GM23338 (cell line): ENCODE results near the gene ISG20. TPM values are rescaled to one million over a fixed set of nuclear protein-coding genes. Genes with fewer than 3 reads are reported as not detected.
A peak's percentile ranks its signal among the peaks of the same experiment; 100 is the strongest.

ENCODE experiments used
- ATAC-seq: fragments of 200-7000 bp; cut with Tn5 transposase; 3 replicates; pipeline ENCODE4 v1.9.1; 2020
- DNase-seq: peaks from one replicate; pipeline ENCODE4 v3.0.0-alpha.2; 2015; ENCODE audit warnings: low spot score
- H2AFZ ChIP-seq: fragments of 200-600 bp; sonication (generic); 2 replicates; pipeline ENCODE4 v1.8.0; 2016; ENCODE audit warnings: antibody characterized with exemption, mild to moderate bottlenecking, moderate library complexity
- H3F3A ChIP-seq: fragments of 200-600 bp; sonication (generic); replicated peaks from 2 replicates; pipeline ENCODE4 v1.8.0; 2017; ENCODE audit warnings: antibody characterized with exemption, mixed run types, low read depth
- H3K27ac ChIP-seq: fragments of 200-600 bp; sonication (generic); 2 replicates; pipeline ENCODE4 v1.6.1; 2016; ENCODE audit warnings: low read depth
- H3K27me3 ChIP-seq: fragments of 200-600 bp; sonication (generic); 2 replicates; pipeline ENCODE4 v1.8.0; 2016; ENCODE audit warnings: mild to moderate bottlenecking, mixed run types, moderate library complexity; ENCODE audit not compliant: insufficient read depth
- H3K36me3 ChIP-seq: fragments of 200-600 bp; sonication (generic); 2 replicates; pipeline ENCODE4 v1.8.0; 2016; ENCODE audit warnings: mild to moderate bottlenecking; ENCODE audit not compliant: insufficient read depth
- H3K4me1 ChIP-seq: fragments of 200-600 bp; sonication (generic); 2 replicates; pipeline ENCODE4 v1.8.0; 2016; ENCODE audit warnings: mild to moderate bottlenecking, moderate library complexity; ENCODE audit not compliant: insufficient read depth
- H3K4me2 ChIP-seq: fragments of 200-600 bp; sonication (generic); 2 replicates; pipeline ENCODE4 v1.7.1; 2017; ENCODE audit warnings: mixed run types
- H3K4me3 ChIP-seq: fragments of 200-600 bp; sonication (generic); 2 replicates; pipeline ENCODE4 v1.6.1; 2016; ENCODE audit warnings: mixed run types
- H3K79me2 ChIP-seq: fragments of 200-600 bp; sonication (generic); replicated peaks from 2 replicates; pipeline ENCODE4 v1.8.0; 2017; ENCODE audit warnings: mild to moderate bottlenecking; ENCODE audit not compliant: insufficient read depth
- H3K9me2 ChIP-seq: fragments of 200-600 bp; sonication (generic); 2 replicates; pipeline ENCODE4 v1.8.0; 2017; ENCODE audit not compliant: insufficient read depth
- H4K20me1 ChIP-seq: fragments of 200-600 bp; sonication (generic); replicated peaks from 2 replicates; pipeline ENCODE4 v1.8.0; 2017; ENCODE audit warnings: mild to moderate bottlenecking; ENCODE audit not compliant: insufficient read depth
- H3K27ac Mint-ChIP-seq: 2 replicates; pipeline ENCODE4 v1.8.0; 2020; ENCODE audit warnings: inconsistent platforms, mild to moderate bottlenecking, moderate library complexity, mixed read lengths
- H3K27me3 Mint-ChIP-seq: 3 replicates; pipeline ENCODE4 v1.8.0; 2022; ENCODE audit warnings: low read depth, mild to moderate bottlenecking, moderate library complexity, mixed read lengths, inconsistent platforms; ENCODE audit not compliant: insufficient read depth, poor library complexity
- H3K36me3 Mint-ChIP-seq: 3 replicates; pipeline ENCODE4 v1.8.0; 2021; ENCODE audit warnings: low read depth, mild to moderate bottlenecking, inconsistent platforms, moderate library complexity, mixed read lengths
- H3K4me1 Mint-ChIP-seq: 3 replicates; pipeline ENCODE4 v1.8.0; 2020; ENCODE audit warnings: mild to moderate bottlenecking, inconsistent platforms, mixed read lengths
- H3K4me3 Mint-ChIP-seq: 3 replicates; pipeline ENCODE4 v1.8.0; 2021; ENCODE audit warnings: moderate library complexity, mild to moderate bottlenecking, inconsistent platforms, mixed read lengths
- H3K9me3 Mint-ChIP-seq: 3 replicates; pipeline ENCODE4 v1.8.0; 2020; ENCODE audit warnings: moderate library complexity, mild to moderate bottlenecking, inconsistent platforms, mixed read lengths
- CREB1 ChIP-seq: fragments of 250-450 bp; sonication (Bioruptor Pico); IDR thresholded peaks from 2 replicates; pipeline ENCODE4 v1.5.0; 2020; ENCODE audit warnings: low read depth, mild to moderate bottlenecking, moderate library complexity
- EZH2phosphoT487 ChIP-seq: fragments of 200-600 bp; sonication (generic); IDR thresholded peaks from one replicate; pipeline ENCODE4 v1.8.1; 2018; ENCODE audit warnings: antibody characterized with exemption; ENCODE audit not compliant: unreplicated experiment
- JUNB ChIP-seq: IDR thresholded peaks from one replicate; pipeline ENCODE4 v1.6.1; 2016; ENCODE audit warnings: antibody characterized with exemption; ENCODE audit not compliant: unreplicated experiment
- NANOG ChIP-seq: IDR thresholded peaks from 2 replicates; pipeline ENCODE4 v1.6.1; 2016; ENCODE audit warnings: antibody characterized with exemption, borderline replicate concordance
- STAT1 ChIP-seq: IDR thresholded peaks from one replicate; pipeline ENCODE4 v1.6.1; 2016; ENCODE audit warnings: antibody characterized with exemption; ENCODE audit not compliant: unreplicated experiment
- ZNF114 ChIP-seq: fragments of 250-450 bp; sonication (Bioruptor Pico); IDR thresholded peaks from 2 replicates; pipeline ENCODE4 v1.5.0; 2020; ENCODE audit warnings: mild to moderate bottlenecking, moderate library complexity
- ZNF331 ChIP-seq: fragments of 250-450 bp; sonication (Bioruptor Pico); IDR thresholded peaks from 2 replicates; pipeline ENCODE4 v1.5.0; 2020; ENCODE audit warnings: low read depth, mild to moderate bottlenecking, moderate library complexity
- polyA plus RNA-seq: library from polyadenylated mRNA; unstranded; fragments of >200 nt; fragmentation: Nextera tagmentation; extraction: Ambion mirVana; gene quantifications from 2 replicates; pipeline ENCODE4 v1.2.1, GENCODE V29; 2016
- total RNA-seq: library from RNA; depleted of rRNA; stranded (reverse); fragments of >200 nt; shearing (Covaris generic); gene quantifications from 2 replicates; pipeline ENCODE4 v1.2.3, GENCODE V29; 2014
- TF ChIP-seq, protein P1 (sequence below), 2 experiments: fragments of 200-600 bp in 1 of 2; sonication (generic) in 1 of 2; conservative IDR thresholded peaks; 2 replicates each; pipeline versions ENCODE4 v1.5.1 to v1.6.1; 2016 to 2017; ENCODE audit warnings: antibody characterized with exemption in 2 of 2, low read depth in 2 of 2, mild to moderate bottlenecking in 2 of 2, moderate library complexity in 1 of 2
- TF ChIP-seq, protein P2 (sequence below): IDR thresholded peaks from 2 replicates; pipeline ENCODE4 v1.6.1; 2016; ENCODE audit warnings: antibody characterized with exemption
- TF ChIP-seq, protein P3 (sequence below): fragments of 250-450 bp; sonication (Bioruptor Pico); IDR thresholded peaks from 2 replicates; pipeline ENCODE4 v1.5.0; 2020; ENCODE audit warnings: mild to moderate bottlenecking, moderate library complexity
- TF ChIP-seq, protein P4 (sequence below): IDR thresholded peaks from one replicate; pipeline ENCODE4 v1.6.1; 2018; ENCODE audit warnings: antibody characterized with exemption; ENCODE audit not compliant: unreplicated experiment

Gene ISG20
- total and polyA plus RNA-seq, 2 experiments from 2014 or later = 3.2 to 3.7 TPM

DNA sequence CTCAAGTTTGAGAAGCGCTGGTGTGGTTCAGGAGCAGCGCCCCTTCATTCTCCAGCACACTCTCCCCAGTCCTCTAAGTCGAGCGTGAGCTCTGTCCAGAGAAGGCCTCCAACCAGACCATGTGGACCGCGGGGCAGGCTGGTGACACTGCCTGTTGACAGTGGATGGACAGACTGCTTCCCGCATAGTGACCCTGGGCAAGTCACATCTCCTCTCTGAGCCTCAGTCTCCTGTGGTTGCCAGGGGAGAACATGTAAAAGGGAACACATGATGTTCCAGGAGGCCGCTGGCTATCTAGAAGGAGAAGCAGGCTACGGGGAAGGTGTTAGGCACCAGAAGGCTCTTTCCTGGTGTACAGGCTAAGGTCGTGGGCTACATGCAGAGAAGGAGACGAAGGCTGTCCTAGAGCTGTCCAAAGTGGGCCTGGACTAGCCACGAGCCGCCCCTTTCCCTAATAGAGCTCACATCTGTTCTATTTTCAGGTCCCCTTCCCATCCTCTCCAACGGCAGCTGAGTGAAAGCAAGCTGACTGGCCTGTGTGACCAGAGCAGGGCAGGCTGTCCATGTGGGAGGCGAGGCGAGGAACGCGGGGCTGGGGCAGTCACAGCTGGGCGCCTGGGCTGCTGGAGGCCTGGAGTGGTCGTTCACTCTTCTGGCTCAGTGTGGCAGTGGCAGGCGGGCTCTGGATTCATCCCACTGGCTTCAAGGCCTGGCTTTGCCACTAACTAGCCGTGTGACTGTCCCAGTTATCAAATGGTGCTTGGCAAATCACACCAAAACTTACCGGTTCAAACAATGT lies 11.1 kb downstream of the ISG20 start:
- H3K27me3 Mint-ChIP-seq = peaks cover 5% of the 10 kb centered on the region
- H3K4me3 ChIP-seq = no peak overlapping the region
- H3K27me3 ChIP-seq = no peaks in the 10 kb centered on the region
- DNase-seq (no peak), ATAC-seq (peak; percentile 12; the same call in 2 of the 3 replicates)
- no peaks in the 10 kb centered on the region for H3K9me3 Mint-ChIP-seq
- no peaks in the 10 kb centered on the region for H3K36me3 ChIP-seq
- no peaks in the 10 kb centered on the region for H3F3A ChIP-seq
- no peaks in the 10 kb centered on the region for H3K9me2 ChIP-seq
- H4K20me1 ChIP-seq = no peaks in the 10 kb centered on the region
- H3K36me3 Mint-ChIP-seq = no peaks in the 10 kb centered on the region
- H2AFZ ChIP-seq = no peak overlapping the region
- H3K4me1 ChIP-seq = peaks cover 7% of the 10 kb centered on the region; the same call in 1 of the 2 replicates
- H3K4me3 Mint-ChIP-seq = no peak overlapping the region
- H3K79me2 ChIP-seq = no peaks in the 10 kb centered on the region
- H3K4me1 Mint-ChIP-seq = peaks cover 26% of the 10 kb centered on the region
- peak overlapping the region; percentile 75; the same call in 1 of the 2 replicates for H3K27ac Mint-ChIP-seq
- H3K4me2 ChIP-seq = no peak overlapping the region
- TF ChIP-seq ZNF114 (CRISPR knock-in tag) (no peak), NANOG (no peak), EZH2phosphoT487 (no peak), CREB1 (CRISPR knock-in tag) (no peak), ZNF331 (CRISPR knock-in tag) (no peak), JUNB (no peak), STAT1 (no peak)
- TF ChIP-seq, protein P1, sequence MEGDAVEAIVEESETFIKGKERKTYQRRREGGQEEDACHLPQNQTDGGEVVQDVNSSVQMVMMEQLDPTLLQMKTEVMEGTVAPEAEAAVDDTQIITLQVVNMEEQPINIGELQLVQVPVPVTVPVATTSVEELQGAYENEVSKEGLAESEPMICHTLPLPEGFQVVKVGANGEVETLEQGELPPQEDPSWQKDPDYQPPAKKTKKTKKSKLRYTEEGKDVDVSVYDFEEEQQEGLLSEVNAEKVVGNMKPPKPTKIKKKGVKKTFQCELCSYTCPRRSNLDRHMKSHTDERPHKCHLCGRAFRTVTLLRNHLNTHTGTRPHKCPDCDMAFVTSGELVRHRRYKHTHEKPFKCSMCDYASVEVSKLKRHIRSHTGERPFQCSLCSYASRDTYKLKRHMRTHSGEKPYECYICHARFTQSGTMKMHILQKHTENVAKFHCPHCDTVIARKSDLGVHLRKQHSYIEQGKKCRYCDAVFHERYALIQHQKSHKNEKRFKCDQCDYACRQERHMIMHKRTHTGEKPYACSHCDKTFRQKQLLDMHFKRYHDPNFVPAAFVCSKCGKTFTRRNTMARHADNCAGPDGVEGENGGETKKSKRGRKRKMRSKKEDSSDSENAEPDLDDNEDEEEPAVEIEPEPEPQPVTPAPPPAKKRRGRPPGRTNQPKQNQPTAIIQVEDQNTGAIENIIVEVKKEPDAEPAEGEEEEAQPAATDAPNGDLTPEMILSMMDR (conservative IDR thresholded peaks at IDR 0.05; ENCODE audit: low read depth in 2 of 2) = no peak
- TF ChIP-seq, protein P2, sequence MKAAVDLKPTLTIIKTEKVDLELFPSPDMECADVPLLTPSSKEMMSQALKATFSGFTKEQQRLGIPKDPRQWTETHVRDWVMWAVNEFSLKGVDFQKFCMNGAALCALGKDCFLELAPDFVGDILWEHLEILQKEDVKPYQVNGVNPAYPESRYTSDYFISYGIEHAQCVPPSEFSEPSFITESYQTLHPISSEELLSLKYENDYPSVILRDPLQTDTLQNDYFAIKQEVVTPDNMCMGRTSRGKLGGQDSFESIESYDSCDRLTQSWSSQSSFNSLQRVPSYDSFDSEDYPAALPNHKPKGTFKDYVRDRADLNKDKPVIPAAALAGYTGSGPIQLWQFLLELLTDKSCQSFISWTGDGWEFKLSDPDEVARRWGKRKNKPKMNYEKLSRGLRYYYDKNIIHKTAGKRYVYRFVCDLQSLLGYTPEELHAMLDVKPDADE = no peak
- TF ChIP-seq, protein P3, sequence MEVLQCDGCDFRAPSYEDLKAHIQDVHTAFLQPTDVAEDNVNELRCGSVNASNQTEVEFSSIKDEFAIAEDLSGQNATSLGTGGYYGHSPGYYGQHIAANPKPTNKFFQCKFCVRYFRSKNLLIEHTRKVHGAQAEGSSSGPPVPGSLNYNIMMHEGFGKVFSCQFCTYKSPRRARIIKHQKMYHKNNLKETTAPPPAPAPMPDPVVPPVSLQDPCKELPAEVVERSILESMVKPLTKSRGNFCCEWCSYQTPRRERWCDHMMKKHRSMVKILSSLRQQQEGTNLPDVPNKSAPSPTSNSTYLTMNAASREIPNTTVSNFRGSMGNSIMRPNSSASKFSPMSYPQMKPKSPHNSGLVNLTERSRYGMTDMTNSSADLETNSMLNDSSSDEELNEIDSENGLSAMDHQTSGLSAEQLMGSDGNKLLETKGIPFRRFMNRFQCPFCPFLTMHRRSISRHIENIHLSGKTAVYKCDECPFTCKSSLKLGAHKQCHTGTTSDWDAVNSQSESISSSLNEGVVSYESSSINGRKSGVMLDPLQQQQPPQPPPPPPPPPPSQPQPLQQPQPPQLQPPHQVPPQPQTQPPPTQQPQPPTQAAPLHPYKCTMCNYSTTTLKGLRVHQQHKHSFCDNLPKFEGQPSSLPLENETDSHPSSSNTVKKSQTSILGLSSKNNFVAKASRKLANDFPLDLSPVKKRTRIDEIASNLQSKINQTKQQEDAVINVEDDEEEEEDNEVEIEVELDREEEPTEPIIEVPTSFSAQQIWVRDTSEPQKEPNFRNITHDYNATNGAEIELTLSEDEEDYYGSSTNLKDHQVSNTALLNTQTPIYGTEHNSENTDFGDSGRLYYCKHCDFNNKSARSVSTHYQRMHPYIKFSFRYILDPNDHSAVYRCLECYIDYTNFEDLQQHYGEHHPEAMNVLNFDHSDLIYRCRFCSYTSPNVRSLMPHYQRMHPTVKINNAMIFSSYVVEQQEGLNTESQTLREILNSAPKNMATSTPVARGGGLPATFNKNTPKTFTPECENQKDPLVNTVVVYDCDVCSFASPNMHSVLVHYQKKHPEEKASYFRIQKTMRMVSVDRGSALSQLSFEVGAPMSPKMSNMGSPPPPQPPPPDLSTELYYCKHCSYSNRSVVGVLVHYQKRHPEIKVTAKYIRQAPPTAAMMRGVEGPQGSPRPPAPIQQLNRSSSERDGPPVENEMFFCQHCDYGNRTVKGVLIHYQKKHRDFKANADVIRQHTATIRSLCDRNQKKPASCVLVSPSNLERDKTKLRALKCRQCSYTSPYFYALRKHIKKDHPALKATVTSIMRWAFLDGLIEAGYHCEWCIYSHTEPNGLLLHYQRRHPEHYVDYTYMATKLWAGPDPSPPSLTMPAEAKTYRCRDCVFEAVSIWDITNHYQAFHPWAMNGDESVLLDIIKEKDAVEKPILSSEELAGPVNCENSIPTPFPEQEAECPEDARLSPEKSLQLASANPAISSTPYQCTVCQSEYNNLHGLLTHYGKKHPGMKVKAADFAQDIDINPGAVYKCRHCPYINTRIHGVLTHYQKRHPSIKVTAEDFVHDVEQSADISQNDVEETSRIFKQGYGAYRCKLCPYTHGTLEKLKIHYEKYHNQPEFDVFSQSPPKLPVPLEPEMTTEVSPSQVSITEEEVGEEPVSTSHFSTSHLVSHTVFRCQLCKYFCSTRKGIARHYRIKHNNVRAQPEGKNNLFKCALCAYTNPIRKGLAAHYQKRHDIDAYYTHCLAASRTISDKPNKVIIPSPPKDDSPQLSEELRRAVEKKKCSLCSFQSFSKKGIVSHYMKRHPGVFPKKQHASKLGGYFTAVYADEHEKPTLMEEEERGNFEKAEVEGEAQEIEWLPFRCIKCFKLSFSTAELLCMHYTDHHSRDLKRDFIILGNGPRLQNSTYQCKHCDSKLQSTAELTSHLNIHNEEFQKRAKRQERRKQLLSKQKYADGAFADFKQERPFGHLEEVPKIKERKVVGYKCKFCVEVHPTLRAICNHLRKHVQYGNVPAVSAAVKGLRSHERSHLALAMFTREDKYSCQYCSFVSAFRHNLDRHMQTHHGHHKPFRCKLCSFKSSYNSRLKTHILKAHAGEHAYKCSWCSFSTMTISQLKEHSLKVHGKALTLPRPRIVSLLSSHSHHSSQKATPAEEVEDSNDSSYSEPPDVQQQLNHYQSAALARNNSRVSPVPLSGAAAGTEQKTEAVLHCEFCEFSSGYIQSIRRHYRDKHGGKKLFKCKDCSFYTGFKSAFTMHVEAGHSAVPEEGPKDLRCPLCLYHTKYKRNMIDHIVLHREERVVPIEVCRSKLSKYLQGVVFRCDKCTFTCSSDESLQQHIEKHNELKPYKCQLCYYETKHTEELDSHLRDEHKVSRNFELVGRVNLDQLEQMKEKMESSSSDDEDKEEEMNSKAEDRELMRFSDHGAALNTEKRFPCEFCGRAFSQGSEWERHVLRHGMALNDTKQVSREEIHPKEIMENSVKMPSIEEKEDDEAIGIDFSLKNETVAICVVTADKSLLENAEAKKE = no peak
- TF ChIP-seq, protein P4, sequence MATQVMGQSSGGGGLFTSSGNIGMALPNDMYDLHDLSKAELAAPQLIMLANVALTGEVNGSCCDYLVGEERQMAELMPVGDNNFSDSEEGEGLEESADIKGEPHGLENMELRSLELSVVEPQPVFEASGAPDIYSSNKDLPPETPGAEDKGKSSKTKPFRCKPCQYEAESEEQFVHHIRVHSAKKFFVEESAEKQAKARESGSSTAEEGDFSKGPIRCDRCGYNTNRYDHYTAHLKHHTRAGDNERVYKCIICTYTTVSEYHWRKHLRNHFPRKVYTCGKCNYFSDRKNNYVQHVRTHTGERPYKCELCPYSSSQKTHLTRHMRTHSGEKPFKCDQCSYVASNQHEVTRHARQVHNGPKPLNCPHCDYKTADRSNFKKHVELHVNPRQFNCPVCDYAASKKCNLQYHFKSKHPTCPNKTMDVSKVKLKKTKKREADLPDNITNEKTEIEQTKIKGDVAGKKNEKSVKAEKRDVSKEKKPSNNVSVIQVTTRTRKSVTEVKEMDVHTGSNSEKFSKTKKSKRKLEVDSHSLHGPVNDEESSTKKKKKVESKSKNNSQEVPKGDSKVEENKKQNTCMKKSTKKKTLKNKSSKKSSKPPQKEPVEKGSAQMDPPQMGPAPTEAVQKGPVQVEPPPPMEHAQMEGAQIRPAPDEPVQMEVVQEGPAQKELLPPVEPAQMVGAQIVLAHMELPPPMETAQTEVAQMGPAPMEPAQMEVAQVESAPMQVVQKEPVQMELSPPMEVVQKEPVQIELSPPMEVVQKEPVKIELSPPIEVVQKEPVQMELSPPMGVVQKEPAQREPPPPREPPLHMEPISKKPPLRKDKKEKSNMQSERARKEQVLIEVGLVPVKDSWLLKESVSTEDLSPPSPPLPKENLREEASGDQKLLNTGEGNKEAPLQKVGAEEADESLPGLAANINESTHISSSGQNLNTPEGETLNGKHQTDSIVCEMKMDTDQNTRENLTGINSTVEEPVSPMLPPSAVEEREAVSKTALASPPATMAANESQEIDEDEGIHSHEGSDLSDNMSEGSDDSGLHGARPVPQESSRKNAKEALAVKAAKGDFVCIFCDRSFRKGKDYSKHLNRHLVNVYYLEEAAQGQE = no peak
- no peak overlapping the region for H3K27ac ChIP-seq
